Activated CD4-positive, alpha-beta T cell treated with anti-CD3 and anti-CD28 coated beads, Interleukin-2, amount 50 U/mL, for 48 hours (primary cell): Measurements from ENCODE around the gene DUS1L.

Experiments
- DNase-seq, 2 experiments: peaks; one replicate each; pipeline ENCODE4 v3.0.0-alpha.2; 2020

The DUS1L gene

DNA sequence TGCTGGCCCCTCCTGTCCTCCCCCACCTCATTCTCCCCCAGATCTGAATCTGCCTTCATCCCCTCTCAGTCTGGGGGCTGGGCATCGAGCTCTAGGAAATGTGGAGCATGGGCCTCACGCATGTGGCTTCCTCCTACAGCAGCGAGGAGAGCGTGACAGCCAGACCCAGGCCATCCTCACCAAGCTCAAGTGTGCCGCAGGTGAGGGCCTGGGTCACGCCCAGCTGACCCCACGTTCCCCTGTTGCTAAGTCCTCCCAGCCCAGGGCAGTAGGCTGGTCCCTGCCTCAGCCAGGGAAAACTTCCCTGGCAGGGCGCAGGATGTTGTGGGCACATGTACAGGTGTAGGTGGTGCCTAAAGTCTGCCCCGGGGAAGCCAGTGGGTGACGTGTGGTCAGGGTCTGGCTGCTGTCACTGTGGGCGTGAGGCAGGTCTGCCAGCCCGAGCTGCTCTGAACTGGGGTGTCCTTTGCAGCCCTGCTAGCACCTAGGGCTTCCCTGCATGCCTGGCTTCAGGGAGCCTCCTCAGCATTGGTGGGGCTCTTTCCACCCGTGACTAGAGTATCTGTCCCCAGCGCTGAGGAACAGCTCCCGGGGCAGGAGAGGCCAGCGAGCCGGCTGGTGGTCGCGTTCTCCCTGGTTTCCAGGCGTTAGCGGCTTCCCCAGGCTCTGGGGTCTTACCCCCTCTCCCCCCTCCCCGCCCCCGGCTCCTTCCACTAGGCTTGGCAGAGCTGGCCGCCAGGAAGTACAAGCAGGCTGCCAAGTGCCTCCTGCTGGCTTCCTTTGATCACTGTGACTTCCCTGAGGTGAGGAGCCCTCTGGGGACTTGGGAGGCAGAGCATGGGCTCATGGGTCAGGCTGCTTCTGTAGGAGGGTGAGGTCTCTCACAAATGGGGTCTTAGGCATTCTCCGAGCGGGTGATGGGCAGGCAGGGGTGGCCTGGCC lies 10.3 kb downstream of the DUS1L start:
- peak in 1 of 2 experiments; percentile 6 for DNase-seq

DNA sequence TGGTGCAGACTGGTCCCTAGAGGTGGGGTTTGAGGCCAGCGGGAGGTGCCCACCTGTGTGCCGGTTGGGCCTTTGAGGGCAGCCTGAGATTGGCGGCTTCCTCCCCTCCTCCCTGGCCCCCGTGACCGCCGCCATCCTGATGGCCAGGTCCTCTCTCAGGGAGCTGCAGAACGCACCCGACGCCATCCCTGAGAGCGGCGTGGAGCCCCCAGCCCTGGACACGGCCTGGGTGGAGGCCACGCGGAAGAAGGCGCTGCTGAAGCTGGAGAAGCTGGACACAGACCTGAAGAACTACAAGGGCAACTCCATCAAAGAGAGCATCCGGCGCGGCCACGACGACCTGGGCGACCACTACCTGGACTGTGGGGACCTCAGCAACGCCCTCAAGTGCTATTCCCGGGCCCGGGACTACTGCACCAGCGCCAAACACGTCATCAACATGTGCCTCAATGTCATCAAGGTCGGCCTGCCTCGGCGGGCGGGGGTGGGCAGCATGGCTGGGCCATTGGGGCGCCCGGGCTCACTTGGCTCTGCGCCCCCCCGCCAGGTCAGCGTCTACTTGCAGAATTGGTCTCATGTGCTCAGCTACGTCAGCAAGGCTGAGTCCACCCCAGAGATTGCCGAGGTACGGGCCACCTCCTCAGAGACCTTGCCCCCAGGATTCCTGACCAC lies 11.1 kb downstream of the DUS1L start:
- DNase-seq = peak in 1 of 2 experiments; percentile 3

DNA sequence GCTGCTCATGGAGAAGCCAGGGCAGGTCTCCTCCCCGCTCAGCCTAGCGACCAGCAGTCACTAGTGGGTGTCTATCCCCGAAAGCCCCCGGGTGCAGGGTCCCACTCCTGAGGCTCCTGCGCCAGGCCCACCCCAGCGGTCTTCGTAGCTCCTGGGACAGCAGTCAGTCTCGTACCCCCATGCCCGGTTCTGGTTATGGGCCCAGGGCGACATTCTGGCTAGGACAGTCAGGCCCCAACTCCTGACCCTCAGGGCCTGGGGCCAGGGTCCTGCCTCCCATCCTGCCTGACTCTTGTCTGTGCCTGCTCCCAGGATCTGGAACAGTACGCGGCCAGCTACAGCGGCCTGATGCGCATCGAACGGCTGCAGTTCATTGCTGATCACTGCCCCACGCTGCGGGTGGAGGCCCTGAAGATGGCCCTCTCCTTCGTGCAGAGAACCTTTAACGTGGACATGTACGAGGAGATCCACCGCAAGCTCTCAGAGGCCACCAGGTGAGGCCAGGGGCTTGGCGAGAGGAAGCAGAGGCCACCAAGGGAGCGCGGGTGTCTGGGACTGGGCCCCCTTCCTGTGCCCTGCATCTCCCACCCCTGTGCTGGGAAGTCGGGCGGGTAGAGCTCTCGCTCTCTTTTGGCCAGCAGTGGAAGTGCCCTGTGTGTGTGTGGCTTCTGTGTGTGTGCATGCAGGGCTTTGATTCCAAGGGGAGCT lies 11.9 kb downstream of the DUS1L start:
- no peak for DNase-seq

DNA sequence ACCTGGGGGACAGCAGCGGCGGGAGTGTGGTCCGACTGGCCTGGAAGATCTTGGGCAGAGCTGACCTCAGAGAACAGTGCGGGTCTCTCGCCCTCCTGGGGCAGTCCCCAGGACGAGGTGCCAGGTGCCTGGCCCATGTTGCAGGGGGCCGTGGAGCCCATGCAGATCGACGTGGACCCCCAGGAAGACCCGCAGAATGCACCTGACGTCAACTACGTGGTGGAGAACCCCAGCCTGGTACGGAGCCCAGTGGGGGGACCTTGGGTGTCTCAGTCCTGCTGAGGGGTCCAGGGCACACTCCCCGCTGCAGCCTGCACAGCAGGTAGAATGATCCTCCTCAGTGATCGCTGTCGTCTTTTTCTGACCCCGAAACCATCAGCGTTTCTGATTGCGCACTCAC lies 12.5 kb downstream of the DUS1L start:
- DNase-seq = no peak

DNA sequence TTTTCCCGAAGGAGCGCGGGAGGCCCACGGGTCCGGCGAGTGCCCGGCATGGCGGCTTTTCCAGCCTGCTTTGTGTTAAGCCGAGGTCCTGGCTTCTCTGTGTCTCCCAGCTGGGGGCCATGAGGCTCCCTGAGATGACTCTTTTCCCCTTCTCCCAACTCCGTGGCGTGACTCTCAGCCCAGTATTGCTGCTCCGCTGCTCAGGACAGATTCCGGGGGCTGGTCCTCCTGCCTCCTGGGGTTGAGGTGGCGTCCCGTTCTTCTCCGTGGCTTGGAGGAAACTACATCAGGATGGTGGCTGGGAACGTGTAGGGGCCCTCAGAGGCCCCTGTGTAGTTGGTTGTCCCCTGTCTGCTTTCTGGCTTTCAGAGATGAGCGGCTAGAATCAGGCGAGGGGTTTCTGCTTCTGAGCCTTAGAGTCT lies 13.0 kb downstream of the DUS1L start:
- DNase-seq = no peak

DNA sequence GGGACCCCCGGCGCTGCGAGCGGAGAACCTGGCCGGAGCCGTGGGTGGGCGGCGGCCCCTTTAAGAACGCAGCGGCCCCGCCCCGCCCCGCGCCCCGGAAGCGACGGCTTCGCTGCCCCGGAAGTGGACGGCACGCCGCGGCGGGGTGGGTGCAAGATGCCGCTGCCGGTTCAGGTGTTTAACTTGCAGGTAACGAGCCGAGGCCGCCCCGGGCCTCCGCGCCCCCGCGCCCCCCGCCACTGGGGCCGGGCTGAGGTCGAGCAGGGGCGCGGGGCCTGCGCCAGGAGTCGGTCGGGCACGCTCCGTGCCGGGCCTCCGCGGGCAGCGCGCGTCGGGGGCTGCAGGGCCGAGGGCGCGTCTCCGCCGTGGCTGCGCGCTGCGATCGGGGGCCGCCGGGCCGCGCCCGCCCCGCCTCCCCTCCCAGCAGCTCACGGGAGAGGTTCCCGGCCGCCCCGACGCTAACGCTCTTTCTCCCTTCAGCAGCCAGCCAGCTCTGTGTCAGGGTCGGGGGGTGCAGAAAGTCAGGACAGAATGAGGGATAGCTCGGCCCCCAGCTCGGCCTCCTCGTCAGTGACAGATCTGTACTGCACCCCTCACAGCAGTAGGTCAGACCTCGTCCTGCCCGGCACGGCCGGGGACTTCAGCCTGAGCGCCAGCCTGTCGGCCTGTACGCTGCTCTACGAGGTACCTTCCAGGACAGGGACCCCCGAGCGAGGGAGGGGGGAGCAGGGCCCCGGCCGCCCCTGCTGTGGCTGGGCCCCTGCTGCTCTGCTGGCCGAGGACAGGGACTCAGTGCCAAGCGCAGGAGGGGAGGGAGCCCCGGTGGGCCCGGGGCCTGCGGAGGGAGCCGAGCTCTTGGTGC lies 13.6 kb downstream of the DUS1L start, which contains the start of the genes GPS1 and RFNG:
Gene GPS1 (plus strand): TSS at position 123 of the 862 bp plus-strand sequence. CDS start 34 bp downstream, at position 157.
Gene RFNG (minus strand): TSS at position 36 of the 862 bp plus-strand sequence. CDS start 45 bp downstream, outside the sequence.
- DNase-seq = peak; percentile 85 to 87

DNA sequence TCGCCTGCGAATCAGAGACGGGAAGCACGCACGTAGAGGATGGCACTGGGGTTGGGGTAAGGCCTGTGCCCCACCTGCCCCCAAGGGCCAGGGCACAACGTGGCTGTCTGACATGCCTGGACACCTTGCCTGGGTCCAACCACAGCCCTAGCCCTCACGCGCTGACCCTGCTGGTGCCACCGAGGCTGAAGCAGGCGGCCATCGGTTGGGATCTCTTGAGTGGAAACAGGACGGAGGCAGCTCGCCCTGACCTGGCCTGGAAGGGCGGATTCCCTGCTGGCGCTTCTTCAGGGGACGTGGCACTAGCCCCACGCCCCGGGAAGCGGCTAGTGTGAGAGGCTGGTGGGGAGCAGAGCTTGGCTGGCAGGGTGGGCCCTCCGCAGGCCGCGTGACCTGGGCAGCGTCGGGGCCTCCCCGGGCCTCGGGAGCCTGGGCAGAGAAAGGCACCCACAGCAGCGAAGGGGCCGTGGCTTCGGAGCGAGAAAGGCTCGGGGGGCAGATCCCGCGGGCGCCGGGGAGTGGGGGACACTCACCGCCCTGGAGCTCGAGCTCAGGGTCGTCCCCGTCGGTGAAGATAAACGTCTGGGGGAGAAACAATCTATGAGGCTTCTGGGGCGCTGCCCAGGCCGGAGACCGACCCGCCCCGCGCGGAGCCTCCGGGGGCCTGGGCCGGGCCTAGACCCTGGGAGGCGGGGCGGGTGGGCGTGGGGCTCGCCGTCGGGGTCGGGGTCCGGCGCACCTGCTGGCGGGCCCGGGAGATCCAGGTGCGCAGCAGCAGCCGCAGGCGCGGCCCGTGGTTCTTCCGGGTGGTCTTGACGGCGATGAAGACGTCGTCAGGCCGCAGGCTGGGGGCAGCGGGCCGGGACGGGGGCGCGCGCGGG lies 14.6 kb downstream of the DUS1L start:
- no peak for DNase-seq

DNA sequence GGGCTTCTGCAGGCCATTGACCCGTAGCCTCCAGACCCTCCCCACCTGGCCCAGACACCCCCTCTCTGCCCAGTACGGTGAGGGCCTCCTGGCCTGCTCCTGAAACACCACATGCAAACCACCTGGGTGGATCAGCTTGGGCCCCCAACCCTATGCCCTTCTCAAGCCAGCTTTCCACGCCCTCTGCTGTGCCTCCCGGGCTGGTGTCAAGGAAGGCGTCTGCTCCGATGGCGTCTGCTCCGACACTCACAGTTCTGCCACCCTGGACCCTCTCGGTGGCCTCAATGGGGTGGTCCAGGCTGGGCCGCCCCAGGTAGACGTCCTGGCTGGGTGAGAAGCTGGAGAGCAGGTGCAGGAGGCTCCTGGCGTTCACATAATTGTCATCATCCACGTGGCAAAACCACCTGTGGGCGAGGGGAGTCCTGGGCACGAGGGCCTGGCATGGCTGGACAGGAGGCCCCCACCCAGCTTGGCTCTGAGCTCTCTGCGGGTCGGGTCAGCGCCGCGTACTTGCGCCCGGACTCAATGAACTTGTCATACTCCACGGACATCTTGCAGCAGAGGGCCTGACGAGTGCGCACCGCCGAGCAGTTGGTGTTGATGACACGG lies 15.3 kb downstream of the DUS1L start:
- DNase-seq = no peak

DNA sequence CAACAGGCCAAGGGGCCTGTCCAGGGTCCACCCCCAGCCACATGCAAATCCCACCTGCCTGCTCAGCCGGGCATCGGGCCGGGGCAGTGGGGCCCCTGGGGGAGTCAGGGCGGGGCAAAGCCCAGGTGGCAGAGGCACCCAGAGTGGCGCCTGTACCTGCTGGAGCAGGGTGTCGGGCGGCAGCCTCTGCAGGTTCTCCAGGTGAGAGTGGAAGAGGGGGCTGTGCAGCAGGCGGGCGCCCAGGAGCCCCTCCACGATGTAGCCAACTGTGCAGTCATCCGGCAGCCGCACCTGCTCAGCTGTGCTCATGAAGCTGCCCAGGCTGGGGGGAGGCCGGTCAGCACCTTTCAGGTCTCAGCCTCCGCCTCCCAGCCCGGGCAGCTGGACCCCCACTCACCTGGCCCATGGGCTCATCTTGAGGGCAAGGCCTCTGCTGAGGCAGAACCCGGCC lies 16.1 kb downstream of the DUS1L start:
- no peak for DNase-seq

DNA sequence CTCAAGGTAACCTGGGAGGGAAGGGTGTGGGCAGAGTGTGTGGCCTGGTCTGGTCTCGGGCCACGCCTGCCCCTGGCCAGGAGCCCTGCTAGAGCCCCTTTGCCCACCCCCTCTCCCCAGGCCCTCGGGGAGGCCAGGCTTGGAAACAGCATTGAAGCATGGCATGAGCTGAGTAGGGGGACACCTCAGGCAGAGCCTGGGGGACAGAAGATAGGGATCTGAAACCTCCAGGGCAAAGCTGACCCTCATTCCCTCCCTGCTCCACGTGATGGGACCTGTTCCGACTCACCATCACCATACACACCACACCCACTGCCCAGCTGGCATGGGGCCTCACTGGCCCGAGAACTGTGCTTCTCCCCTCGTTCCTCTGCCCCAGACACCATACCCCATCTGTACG lies 16.5 kb downstream of the DUS1L start:
- DNase-seq = no peak

DNA sequence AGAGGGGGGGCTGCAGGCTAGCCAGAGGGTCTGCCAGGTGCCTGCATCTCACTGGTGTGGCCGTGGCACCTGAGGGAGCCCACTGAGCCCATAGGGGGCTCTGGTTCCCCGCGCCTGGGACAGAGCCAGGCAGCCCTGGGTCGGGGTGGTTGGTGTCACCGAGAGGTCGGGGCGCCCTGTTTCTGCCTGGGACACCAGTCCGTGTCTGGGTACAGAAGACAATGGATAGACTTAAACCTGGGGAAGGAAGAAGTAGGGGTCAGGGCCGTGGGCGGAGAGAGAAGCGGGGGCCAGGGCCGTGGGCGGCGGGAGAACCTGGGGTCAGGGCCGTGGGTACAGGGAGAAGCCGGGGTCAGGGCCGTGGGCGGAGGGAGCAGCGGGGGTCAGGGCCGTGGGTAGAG lies 17.0 kb downstream of the DUS1L start:
- DNase-seq = no peak

DNA sequence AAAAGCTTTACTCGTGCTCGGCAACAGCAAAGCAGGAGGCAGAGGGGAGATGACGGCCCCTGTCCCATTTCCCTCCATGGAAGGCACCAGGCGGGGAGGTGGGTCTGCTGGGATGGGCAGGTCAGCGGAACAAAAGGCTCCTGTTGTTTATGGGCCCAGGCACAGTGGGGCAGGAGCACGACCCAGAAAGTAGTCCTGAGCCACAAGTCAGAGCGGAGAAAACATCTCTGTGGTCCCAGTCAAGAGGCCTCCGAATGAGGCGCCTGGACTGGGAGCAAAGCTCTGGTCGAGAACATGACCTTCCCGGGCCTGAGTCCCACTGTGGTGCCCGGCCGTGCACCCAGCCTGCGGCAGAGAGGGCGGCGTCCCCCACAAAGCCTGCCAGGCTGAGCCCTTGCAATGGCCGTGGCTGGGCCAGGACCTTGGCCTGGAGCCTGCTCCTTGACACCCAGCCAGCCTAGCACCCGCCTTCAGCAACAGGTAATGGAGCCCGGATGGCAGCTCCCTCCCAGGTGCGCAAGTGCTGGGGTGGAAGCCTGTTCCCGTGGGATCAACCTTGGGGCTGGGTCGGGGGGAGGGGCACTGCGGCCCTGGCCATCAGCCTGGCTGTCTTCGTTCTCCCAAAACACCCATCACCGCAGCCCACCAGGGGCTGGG lies 17.6 kb downstream of the DUS1L start:
- no peak for DNase-seq

DNA sequence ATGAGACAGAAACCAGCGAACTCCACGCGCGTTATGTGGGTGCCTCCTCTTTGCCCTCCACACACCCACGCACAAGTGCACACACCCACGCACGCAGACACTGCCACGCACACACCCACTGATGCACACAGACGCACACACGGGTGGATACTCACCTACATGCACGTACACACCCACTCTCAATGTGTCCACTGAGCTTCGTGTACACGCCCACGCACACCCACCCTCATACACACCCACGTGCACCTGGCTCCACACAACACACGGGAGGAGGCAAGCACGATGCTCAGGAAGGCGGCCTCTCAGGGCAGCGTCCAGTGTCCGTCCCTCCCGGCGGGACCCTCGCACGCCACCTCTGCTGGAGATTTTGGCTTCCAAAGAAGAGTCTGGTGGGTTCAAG lies 18.2 kb downstream of the DUS1L start:
- DNase-seq = no peak

DNA sequence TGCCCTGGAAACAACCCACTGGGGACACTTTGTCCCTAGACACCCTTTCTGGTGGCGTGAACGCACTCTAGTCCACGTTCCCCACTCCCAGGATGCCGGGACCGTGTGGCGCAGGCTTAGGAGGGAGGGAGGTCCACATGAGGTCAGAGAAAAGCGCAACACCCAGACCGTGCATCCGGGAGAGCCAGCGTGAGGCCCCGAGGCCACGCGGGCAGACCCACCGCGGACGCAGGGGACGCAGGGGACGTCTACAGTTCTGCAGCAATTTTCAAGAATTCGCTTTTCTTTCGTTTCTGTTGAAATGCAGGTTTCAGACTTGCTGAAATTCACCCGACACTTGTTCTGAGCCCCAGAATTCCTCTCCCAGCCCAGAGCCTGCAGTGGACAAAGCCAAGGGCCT lies 18.7 kb downstream of the DUS1L start:
- no peak for DNase-seq

DNA sequence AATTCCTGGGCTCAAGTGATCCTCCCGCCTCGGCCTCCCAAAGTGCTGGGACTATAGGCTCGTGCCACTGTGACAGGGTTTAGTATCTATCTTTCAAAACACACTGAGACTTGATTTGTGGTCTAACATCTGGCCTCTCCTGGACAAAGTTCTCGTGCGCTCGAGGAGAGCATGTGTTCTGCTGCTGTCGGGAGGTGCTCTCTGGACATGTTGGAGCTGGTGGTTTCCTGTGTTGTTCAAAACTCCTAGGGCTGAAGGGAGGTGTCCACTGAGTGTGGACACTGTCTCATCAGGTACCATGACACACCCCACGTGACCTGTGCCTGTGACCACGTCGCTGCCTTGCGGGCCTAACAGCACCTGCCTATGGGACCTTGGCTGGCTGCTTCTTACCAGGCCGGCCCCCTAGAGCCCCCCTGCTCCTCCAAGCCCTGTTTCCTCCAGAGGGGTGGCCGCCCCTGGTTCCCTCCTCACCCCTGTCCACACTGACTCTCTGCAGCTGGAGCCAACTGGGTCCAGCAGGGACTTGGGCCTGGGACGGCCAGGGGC lies 19.6 kb downstream of the DUS1L start:
- no peak for DNase-seq

DNA sequence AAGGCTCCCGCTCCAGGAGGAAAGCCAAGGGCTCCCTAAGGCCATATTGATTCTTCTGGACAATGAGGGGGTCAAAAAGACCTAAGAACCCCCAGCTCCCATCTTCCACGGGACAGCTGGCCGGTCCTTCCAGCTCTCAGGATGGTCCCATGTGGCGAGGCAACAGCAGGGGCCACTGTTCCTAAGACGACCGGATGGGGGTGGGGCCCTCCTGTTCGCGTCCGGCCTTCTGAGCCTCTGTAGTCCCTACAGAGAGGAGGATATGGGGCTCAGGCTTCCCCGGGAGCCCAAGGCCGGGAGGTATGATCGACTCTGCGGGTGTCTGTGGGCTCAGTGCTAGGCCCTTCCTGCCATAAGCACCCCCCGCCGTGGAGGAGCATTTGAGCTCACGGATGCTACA lies 22.1 kb downstream of the DUS1L start:
- no peak for DNase-seq

DNA sequence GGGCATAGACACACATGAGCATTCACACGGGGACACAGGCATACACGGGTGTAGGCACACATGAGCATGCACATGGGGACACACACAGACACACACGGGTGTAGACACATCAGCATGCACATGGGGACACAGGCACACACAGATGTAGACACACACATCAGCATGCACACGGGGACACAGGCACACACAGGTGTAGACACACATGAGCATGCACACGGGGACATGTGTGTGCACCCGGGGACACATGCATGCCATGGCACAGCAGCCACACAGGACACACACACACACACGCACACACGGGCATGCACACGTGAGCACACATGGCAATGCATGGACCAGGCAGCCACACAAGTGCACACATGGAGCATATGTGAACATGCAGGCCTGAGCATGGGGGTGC lies 23.0 kb downstream of the DUS1L start:
- no peak for DNase-seq

DNA sequence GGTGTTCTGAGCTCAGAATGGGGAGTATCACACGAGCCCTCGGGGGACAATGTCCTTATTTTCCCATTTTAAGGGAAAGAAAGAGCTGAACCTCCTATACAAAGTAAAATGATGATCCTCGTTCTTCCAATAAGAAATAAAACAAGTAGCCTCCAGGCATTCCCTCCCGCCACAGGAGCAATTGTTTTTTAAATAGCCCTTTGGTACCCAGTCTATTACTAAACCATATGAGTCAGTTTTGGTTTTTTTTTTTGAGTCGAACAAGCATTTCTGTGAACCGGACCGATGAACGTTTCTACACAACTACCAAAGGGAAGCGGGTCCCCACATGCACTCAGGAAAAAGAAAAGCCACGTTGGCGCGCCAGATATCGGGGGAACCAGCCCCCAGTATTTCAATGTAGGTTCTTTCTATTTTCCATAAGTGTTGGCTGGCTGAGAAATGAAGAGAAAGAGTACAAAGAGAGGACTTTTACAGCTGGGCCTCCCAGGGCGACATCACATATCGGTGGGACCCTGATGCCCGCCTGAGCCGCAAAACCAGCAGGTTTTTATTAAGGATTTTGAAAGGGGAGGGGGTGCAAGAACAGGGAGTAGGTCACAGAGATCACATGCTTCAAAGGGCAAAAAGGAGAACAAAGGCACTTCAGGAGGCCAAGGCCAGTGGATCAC lies 24.3 kb downstream of the DUS1L start:
- no peak for DNase-seq

DNA sequence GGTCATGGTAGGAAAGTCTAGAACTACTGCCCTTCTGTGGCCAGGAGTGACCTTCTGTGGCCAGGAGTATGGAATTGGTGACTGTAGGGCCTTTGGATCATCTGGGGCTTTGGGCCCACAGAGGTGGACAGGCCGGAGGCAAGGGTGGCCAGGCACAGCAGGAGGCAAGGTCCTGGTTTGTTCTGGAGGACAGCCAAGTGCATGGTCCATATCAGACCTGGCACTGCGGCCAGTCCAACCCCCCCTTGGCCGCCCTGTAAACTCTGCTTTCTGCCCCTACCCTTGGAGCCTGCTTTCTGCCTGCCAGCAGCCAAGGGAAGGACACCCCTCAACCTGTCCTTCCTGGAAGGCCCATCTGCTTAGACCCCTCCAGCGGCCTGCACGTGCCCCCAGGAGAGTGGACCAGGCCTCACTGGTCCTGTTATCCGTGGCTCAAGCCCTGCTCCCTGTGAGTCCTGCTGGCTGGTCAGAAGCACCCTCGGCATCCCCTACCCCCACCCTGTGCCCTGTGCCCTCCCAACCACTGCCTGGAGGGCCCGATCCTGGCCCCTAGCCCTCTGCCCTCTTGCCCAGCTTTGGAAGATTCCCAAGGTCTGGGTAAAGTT lies 25.8 kb downstream of the DUS1L start:
- DNase-seq = no peak
